ENCODE data around the gene CYTH4.

The CYTH4 gene

DNA sequence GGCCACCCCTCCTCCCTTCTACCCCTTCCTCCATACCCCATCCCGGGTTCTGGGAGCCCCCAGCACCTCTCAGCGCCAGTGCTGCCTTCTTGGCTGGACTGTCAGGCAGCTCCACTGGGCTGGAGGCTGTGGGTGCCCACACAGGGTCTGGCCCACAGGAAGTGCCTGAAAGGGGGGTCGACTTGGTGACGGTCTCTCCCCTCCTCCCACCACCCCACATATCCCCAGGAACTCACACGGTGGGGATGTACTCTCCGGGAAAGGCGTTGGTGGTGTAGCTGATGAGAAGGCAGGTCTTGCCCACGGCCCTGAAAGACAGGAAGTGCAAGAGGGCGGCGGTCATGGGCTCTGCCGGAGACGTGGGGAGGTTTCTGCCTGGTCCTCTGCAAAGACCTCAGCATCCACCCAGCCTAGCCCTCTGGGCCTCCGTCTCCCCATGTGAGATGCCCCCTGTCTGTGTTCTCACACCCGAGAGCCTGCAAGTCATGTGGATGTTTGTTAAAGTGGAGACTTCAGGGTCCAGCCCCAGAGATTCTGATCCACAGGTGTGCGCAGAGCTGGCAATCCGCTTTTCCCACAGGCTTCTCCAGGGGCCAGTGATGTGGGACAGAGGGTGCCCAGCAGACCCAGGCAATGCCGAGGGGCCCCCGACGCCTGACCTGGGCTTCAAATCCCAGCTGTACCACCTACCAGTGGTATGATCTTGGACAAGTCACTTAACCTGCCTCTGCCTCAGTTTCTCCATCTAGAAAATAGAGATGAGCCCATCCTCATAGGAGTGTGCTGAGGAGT is 40.8 kb upstream of the CYTH4 start:
- H3K4me3 ChIP-seq (ENCODE audit: low read depth, low read length): no peak overlapping the region

DNA sequence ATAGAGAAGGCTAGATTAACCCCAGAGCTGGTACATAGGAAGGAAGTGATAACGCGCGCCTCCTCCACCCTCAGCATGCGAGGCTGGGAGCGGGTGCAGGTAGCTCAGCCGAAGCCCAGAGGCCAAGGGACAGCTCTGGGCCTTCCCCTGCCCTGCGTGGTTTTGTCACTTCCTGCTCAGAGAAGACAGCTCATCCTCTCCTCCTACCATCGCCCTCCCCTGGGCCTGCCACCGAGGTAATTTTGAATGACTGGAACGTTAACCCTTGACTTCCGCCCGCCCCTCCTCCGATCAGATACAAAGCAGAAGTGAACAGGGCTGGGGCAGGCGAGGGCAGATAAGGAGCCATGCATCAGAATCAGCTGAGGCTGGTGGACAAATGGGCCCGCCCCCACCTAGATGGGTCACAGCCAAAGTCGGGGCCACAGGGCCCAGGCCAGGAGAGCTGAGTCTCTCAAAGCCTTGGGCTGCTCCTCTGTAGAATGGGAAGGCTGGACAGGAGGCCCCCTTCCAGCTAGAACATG is 39.9 kb upstream of the CYTH4 start:
- H3K4me3 ChIP-seq (ENCODE audit: low read depth, low read length): no peak overlapping the region
- TF ChIP-seq, protein P1, sequence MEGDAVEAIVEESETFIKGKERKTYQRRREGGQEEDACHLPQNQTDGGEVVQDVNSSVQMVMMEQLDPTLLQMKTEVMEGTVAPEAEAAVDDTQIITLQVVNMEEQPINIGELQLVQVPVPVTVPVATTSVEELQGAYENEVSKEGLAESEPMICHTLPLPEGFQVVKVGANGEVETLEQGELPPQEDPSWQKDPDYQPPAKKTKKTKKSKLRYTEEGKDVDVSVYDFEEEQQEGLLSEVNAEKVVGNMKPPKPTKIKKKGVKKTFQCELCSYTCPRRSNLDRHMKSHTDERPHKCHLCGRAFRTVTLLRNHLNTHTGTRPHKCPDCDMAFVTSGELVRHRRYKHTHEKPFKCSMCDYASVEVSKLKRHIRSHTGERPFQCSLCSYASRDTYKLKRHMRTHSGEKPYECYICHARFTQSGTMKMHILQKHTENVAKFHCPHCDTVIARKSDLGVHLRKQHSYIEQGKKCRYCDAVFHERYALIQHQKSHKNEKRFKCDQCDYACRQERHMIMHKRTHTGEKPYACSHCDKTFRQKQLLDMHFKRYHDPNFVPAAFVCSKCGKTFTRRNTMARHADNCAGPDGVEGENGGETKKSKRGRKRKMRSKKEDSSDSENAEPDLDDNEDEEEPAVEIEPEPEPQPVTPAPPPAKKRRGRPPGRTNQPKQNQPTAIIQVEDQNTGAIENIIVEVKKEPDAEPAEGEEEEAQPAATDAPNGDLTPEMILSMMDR (IDR thresholded peaks at IDR 0.05; ENCODE audit: low read depth, low read length): no peak
- DNase-seq: no peak
- no peaks in the 10 kb centered on the region for H3K27me3 ChIP-seq (ENCODE audit: insufficient read depth, low read depth, severe bottlenecking)
- H3K36me3 ChIP-seq: no peaks in the 10 kb centered on the region
- H3K27ac ChIP-seq: no peak overlapping the region
- no peaks in the 10 kb centered on the region for H3K9me3 ChIP-seq (ENCODE audit: severe bottlenecking)

More for the DNA sequence above, 40.8 kb upstream of the CYTH4 start:
- H3K36me3 ChIP-seq: no peaks in the 10 kb centered on the region
- H3K27ac ChIP-seq: no peak overlapping the region
- no peaks in the 10 kb centered on the region for H3K9me3 ChIP-seq (ENCODE audit: severe bottlenecking)
- no peak for DNase-seq
- TF ChIP-seq, protein P1 (IDR thresholded peaks at IDR 0.05; ENCODE audit: low read depth, low read length): no peak
- H3K27me3 ChIP-seq (ENCODE audit: insufficient read depth, low read depth, severe bottlenecking): no peaks in the 10 kb centered on the region

DNA sequence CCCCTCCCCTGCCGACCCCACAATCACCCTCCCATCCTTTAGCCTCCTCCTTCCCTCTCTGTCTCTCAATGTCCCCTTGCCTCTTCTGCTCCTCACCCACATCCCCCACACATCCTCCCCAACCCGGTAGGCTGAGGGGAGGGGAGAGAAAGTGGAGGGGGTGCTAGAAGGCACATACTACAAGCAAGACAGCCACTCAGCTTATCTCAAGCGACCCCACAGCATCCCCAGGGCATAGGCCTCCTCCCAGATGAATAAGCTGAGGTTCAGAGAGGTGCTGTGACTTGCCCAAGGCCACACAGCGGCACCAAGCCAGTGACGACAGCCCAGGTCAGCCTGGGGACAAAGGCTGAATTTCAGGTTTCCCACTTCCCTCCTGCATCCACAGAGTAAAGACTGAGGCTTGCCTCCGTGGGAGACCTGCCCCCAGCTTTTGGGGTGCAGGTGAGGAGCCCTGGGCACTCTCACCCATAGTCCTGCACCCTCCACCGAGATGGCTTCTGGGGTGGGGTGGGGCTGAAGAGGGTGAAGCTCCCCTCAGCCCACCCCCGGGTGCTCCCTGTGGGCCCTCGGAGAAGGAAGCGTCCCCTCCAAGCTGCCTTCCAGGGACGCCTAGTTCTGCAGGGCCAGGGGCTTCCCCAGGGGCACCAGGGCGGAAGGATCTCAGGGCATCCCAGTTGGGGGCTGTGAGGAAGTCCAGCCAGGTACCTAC is 38.8 kb upstream of the CYTH4 start:
- H3K27ac ChIP-seq: no peak overlapping the region
- DNase-seq: no peak

DNA sequence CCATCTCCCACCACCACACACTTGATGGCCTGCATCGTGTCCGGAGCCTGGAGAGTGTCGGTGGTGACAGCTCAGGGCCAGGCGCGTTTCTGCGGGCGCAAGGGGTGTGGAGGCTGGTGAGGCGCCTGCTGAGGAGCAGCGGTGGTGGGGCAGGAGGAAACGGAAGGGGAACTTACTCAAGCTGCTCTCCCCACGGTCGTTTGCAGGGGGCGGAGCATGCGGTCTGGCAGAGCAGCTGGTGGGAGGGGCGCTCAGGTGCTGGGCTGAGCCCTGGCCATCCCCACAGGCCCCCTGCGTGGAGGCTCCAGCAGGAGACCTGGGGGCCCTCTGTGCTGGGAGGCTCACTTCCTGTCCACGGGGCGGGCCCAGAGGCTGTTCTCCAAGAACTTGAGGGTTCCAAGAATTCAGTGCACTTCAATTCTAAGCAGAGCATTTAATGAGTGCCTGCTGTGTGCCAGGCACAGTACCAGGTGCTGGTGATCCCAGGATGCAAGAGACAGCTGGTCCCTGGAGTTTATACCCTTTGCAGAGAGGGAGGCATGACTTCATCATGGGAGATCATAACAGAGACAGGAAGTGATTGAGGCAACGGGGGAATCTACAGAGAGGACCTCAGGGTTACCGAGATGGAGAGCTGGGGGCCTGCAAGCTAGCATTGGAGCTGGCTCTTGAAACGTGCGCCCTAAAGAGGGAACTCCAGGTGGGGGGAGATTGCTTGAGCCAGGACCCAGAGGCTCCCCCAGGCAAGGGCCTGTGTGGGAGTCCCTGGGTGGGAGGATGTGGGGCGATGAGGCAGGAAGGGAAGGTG is 38.0 kb upstream of the CYTH4 start, which contains the start of gene RAC2:
RAC2 (minus strand) TSS at position 156 of the 808 bp plus-strand sequence; CDS start at position 35, 121 bp downstream.
- no peaks in the 10 kb centered on the region for H3K27me3 ChIP-seq (ENCODE audit: insufficient read depth, low read depth, severe bottlenecking)
- peak; percentile 52 for DNase-seq
- H3K27ac ChIP-seq: no peak within 1 kb of the TSS
- TF ChIP-seq, protein P1 (IDR thresholded peaks at IDR 0.05; ENCODE audit: low read depth, low read length): no peak
- no peaks in the 10 kb centered on the region for H3K9me3 ChIP-seq (ENCODE audit: severe bottlenecking)
- no peaks in the 10 kb centered on the region for H3K36me3 ChIP-seq
- no peak within 1 kb of the TSS for H3K4me3 ChIP-seq (ENCODE audit: low read depth, low read length)

More for the DNA sequence above, 38.8 kb upstream of the CYTH4 start:
- no peaks in the 10 kb centered on the region for H3K9me3 ChIP-seq (ENCODE audit: severe bottlenecking)
- no peak overlapping the region for H3K4me3 ChIP-seq (ENCODE audit: low read depth, low read length)
- H3K27me3 ChIP-seq (ENCODE audit: insufficient read depth, low read depth, severe bottlenecking): no peaks in the 10 kb centered on the region
- TF ChIP-seq, protein P1 (IDR thresholded peaks at IDR 0.05; ENCODE audit: low read depth, low read length): no peak
- H3K36me3 ChIP-seq: no peaks in the 10 kb centered on the region

DNA sequence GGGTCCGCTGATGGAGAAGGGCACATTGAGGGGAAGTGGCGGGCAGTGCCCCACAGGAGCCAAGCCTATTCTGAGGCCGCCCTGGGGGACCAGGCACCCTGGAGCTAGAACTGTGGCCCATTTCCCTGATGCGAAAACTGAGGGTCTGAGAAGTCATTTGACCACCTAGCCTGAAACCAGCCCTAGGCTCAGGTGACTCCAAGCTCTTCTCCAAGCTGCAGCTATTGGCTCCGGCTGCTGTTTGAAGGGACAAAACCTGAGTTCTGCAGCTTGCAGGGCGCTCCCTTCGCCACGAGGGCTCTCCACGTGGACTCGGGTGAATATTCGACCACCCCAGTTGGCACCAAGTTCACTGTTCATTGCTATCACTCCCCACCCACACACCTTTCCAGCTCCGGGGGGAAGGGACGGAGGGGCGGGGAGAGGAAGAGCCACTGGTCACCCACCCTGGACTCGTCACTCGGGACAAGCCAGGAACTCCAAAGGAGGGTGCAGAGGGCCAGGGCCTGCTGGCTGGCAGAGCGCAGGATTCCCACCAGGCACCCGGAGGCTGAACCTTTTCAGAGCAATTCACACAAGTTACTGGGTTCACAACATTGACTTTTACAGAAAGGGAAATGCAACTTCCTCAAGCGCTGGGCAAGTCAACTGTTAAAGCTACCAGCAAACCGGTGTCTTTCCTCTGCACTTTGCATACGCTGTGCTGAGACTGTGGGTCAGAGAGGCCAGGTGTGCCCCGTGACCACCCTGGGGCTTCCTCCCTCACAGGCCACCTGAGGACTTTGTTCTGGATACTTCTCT is 37.2 kb upstream of the CYTH4 start:
- no peaks in the 10 kb centered on the region for H3K9me3 ChIP-seq (ENCODE audit: severe bottlenecking)
- TF ChIP-seq, protein P1 (IDR thresholded peaks at IDR 0.05; ENCODE audit: low read depth, low read length): no peak
- no peaks in the 10 kb centered on the region for H3K27me3 ChIP-seq (ENCODE audit: insufficient read depth, low read depth, severe bottlenecking)
- H3K27ac ChIP-seq: no peak overlapping the region
- no peak for DNase-seq
- H3K36me3 ChIP-seq: no peaks in the 10 kb centered on the region
- H3K4me3 ChIP-seq (ENCODE audit: low read depth, low read length): no peak overlapping the region
